GM12878 (cell line): Measurements from ENCODE around the gene LEKR1. TPM values are rescaled to one million over a fixed set of nuclear protein-coding genes. Genes with fewer than 3 reads are reported as not detected.

ENCODE experiments used
- ATAC-seq: fragments of 200-7000 bp; cut with Tn5 transposase; 3 replicates; pipeline ENCODE4 v1.9.1; 2020; ENCODE audit warnings: mild to moderate bottlenecking, moderate library complexity
- BruUV-seq: library from RNA; stranded (reverse); fragments of 400-500 nt; replicated peaks from 2 replicates; lab custom pipeline; 2021; lab: Mats Ljungman, UMichigan
- CTCF ChIA-PET: fragments of 300-600 bp; sonication (Branson Sonifier 250); formaldehyde crosslinking; extraction: SDS; loops from one replicate; lab custom pipeline; 2021; ENCODE audit warnings: inconsistent platforms; lab: Yijun Ruan, JAX
- POLR2A ChIA-PET: fragments of 350-600 bp; formaldehyde crosslinking; extraction: SDS; loops from one replicate; lab custom pipeline; 2021; ENCODE audit warnings: inconsistent platforms; lab: Charles Lee
- RAD21 ChIA-PET: fragments of 300-600 bp; sonication (Branson Sonifier 250); formaldehyde crosslinking; loops from one replicate; lab custom pipeline; 2023; ENCODE audit warnings: antibody characterized with exemption; ENCODE audit not compliant: unreplicated experiment; lab: Charles Lee
- SMC1A ChIA-PET: fragments of 300-600 bp; sonication (Branson Sonifier 250); formaldehyde crosslinking; loops from one replicate; lab custom pipeline; 2023; ENCODE audit not compliant: unreplicated experiment, uncharacterized antibody; lab: Charles Lee
- DNase-seq: peaks from one replicate; pipeline ENCODE4 v3.0.0-alpha.2; 2011; ENCODE audit warnings: low read depth, low spot score
- FAIRE-seq: peaks from 3 replicates; lab custom pipeline; 2011; peaks lifted over from hg19 to GRCh38; lab: Jason Lieb, UNC
- H2AFZ ChIP-seq: 2 replicates; pipeline ENCODE4 v1.6.0; 2011; ENCODE audit warnings: low read depth, low read length, control low read depth; ENCODE audit not compliant: control insufficient read depth
- H3K27ac ChIP-seq: 2 replicates; pipeline ENCODE4 v1.5.1; 2011; ENCODE audit warnings: control low read depth; ENCODE audit not compliant: control insufficient read depth, insufficient read depth
- H3K27me3 ChIP-seq, 2 experiments: replicated peaks in 1 of 2; 2 replicates each; pipeline versions ENCODE4 v1.6.0 to v1.6.1; 2011; ENCODE audit warnings: low read length in 1 of 2; ENCODE audit not compliant: control insufficient read depth in 2 of 2, insufficient read depth in 2 of 2
- H3K36me3 ChIP-seq, 2 experiments: 2 replicates each; pipeline ENCODE4 v1.5.1; 2011; ENCODE audit warnings: low read length in 1 of 2; ENCODE audit not compliant: control insufficient read depth in 2 of 2, insufficient read depth in 2 of 2
- H3K4me1 ChIP-seq: 2 replicates; pipeline ENCODE4 v1.6.1; 2011; ENCODE audit warnings: mild to moderate bottlenecking, low read length, moderate library complexity, mixed read lengths; ENCODE audit not compliant: control insufficient read depth, insufficient read depth
- H3K4me2 ChIP-seq: 2 replicates; pipeline ENCODE4 v1.6.0; 2011; ENCODE audit warnings: control low read depth; ENCODE audit not compliant: control insufficient read depth, insufficient read depth
- H3K4me3 ChIP-seq: fragments of 200-600 bp; sonication (generic); 2 replicates; pipeline ENCODE4 v1.5.1; 2016
- H3K79me2 ChIP-seq: 2 replicates; pipeline ENCODE4 v1.6.0; 2011; ENCODE audit warnings: low read length; ENCODE audit not compliant: control insufficient read depth, insufficient read depth
- H3K9ac ChIP-seq: 2 replicates; pipeline ENCODE4 v1.8.0; 2011; ENCODE audit warnings: low read length, control low read depth, mixed read lengths; ENCODE audit not compliant: control insufficient read depth, insufficient read depth
- H3K9me3 ChIP-seq: replicated peaks from 3 replicates; pipeline ENCODE4 v1.5.1; 2011; ENCODE audit warnings: mild to moderate bottlenecking, low read length; ENCODE audit not compliant: control insufficient read depth, insufficient read depth
- H4K20me1 ChIP-seq: 2 replicates; pipeline ENCODE4 v1.6.0; 2011; ENCODE audit not compliant: control insufficient read depth, insufficient read depth
- CREB1 ChIP-seq: IDR thresholded peaks from 2 replicates; pipeline ENCODE4 v1.6.1; 2012; ENCODE audit warnings: low read depth, mild to moderate bottlenecking, inconsistent platforms
- ESRRA ChIP-seq: IDR thresholded peaks from 2 replicates; pipeline ENCODE4 v1.6.1; 2012; ENCODE audit warnings: mild to moderate bottlenecking, low read length, improper control_type of control experiment
- FOXK2 ChIP-seq: fragments of 450-650 bp; IDR thresholded peaks from 2 replicates; pipeline ENCODE4 v1.6.1; 2017; ENCODE audit warnings: mild to moderate bottlenecking, moderate library complexity
- MLLT1 ChIP-seq: fragments of 450-650 bp; IDR thresholded peaks from 2 replicates; pipeline ENCODE4 v1.6.1; 2016; ENCODE audit warnings: mild to moderate bottlenecking
- NFYB ChIP-seq: IDR thresholded peaks from 2 replicates; pipeline ENCODE4 v1.6.1; 2011; ENCODE audit warnings: low read depth, mild to moderate bottlenecking, low read length, improper control_type of control experiment, moderate library complexity; ENCODE audit not compliant: insufficient read depth
- NR2F1 ChIP-seq: fragments of 450-650 bp; conservative IDR thresholded peaks from 2 replicates; pipeline ENCODE4 v1.6.1; 2017; ENCODE audit warnings: mild to moderate bottlenecking
- POLR2AphosphoS2 ChIP-seq: IDR thresholded peaks from 2 replicates; pipeline ENCODE4 v1.6.1; 2011; ENCODE audit warnings: low read depth, mild to moderate bottlenecking, low read length, improper control_type of control experiment, moderate library complexity
- SUZ12 ChIP-seq: fragments of 200-600 bp; sonication (generic); IDR thresholded peaks from one replicate; pipeline ENCODE4 v1.6.1; 2018; ENCODE audit warnings: antibody characterized with exemption, mild to moderate bottlenecking; ENCODE audit not compliant: unreplicated experiment
- TARDBP ChIP-seq: IDR thresholded peaks from 2 replicates; pipeline ENCODE4 v1.6.1; 2016; ENCODE audit warnings: borderline replicate concordance
- ZZZ3 ChIP-seq: IDR thresholded peaks from 2 replicates; pipeline ENCODE4 v1.6.1; 2011; ENCODE audit warnings: low read depth; ENCODE audit not compliant: control insufficient read depth, insufficient read length
- WGBS: methylation state at CpG from one replicate; pipeline ENCODE4 v1.1.6; 2016; ENCODE audit warnings: low lambda C conversion rate; ENCODE audit not compliant: insufficient replicate concordance, insufficient coverage; ENCODE audit errors: missing lambda C conversion rate; 5-methylcytosine and 5-hydroxymethylcytosine counted together
- in situ Hi-C: fragments of 300-500 bp; cut with MboI; formaldehyde crosslinking; loops from 9 replicates; pipeline ENCODE4 v1.14.3; 2018; ENCODE audit warnings: mixed read lengths
- intact Hi-C: fragments of 100-400 bp; cut with micrococcal nuclease; formaldehyde crosslinking; loops from one replicate; pipeline ENCODE4 v1.14.2; 2022; ENCODE audit not compliant: unreplicated experiment
- polyA plus RNA-seq, 11 experiments: library from polyadenylated mRNA; depleted of rRNA in 4 of 11; unstranded in 6 of 11; stranded (reverse) in 5 of 11; fragments of >200 nt; fragmentation: Nextera tagmentation in 4 of 11; fragmentation: Illumina TruSeq in 1 of 11; extraction: Ambion mirVana in 4 of 11; extraction: Trizol in 1 of 11; gene quantifications; 1 replicate in 1 of 11; 2 replicates in 10 of 11; pipeline versions ENCODE4 v1.2.1 to v1.2.3, GENCODE V29; 2011 to 2016; ENCODE audit warnings: inconsistent platforms in 2 of 11, missing spikeins in 2 of 11, low read depth in 1 of 11
- total RNA-seq, 4 experiments: library from RNA; depleted of rRNA in 3 of 4; stranded (reverse); fragments of >200 nt in 3 of 4; fragmentation: Illumina TruSeq in 1 of 4; extraction: Trizol in 1 of 4; gene quantifications; 2 replicates each; pipeline versions ENCODE4 v1.2.1 to v1.2.3, GENCODE V29; 2013 to 2021

Gene LEKR1
- total and polyA plus RNA-seq, 10 of the 15 experiments (the other 5 are each of a cell fraction or from before 2014, with no cell fraction given) = 0.48 to 3.2 (median 1.3) TPM

- TF ChIP-seq SUZ12 (no peak), MLLT1 (no peak)
Observed at GRCh38 chr3:156793400-156793799, 32.8 kb upstream of the LEKR1 start (continued).

- no peak for DNase-seq
- no peaks in the 10 kb centered on the region for H3K36me3 ChIP-seq
- ATAC-seq = no peak
- H3K27me3 ChIP-seq = no peaks in the 10 kb centered on the region
- RAD21 ChIA-PET = no interaction called here
- no peak overlapping the region for H2AFZ ChIP-seq
- BruUV-seq = no TSS peak
- H3K79me2 ChIP-seq = no peaks in the 10 kb centered on the region
- in situ Hi-C loops (no loop called here), intact Hi-C loops (no loop called here)
- TF ChIP-seq CREB1 (no peak), TARDBP (no peak), NR2F1 (no peak), ESRRA (no peak), ZZZ3 (no peak), FOXK2 (no peak), POLR2AphosphoS2 (no peak), NFYB (no peak)
- H3K9ac ChIP-seq = no peak overlapping the region
- H3K9me3 ChIP-seq = no peaks in the 10 kb centered on the region
- SMC1A ChIA-PET = interaction anchor here (0.8 kb wide), 2 partner anchors 17 to 129 kb away, joined by 3 read pairs; no protein-coding TSS in a partner anchor
- H3K4me2 ChIP-seq = no peak overlapping the region
- POLR2A ChIA-PET = no interaction called here
- no peaks in the 10 kb centered on the region for H4K20me1 ChIP-seq
- CTCF ChIA-PET = interaction anchor here (0.6 to 1.5 kb wide), 4 partner anchors 15 to 311 kb away, joined by 3 read pairs; no protein-coding TSS in a partner anchor
- H3K27ac ChIP-seq = no peak overlapping the region
- WGBS = 97% methylated on average over 2 of the region's 2 CpGs
- H3K4me3 ChIP-seq = no peak overlapping the region
- peak; percentile 68 for FAIRE-seq
- peaks cover 7% of the 10 kb centered on the region for H3K4me1 ChIP-seq
Observed at GRCh38 chr3:156793851-156794250, 32.3 kb upstream of the LEKR1 start.
